KMS-11 (cell line): Measurements from ENCODE around the gene PAPPA.

Experiments
- H2AFZ ChIP-seq: fragments of 200-600 bp; sonication (generic); 2 replicates; pipeline ENCODE4 v1.6.1; 2016; ENCODE audit warnings: antibody characterized with exemption, mixed run types, low read depth
- H3K27ac ChIP-seq: fragments of 200-600 bp; sonication (generic); 2 replicates; pipeline ENCODE4 v1.6.1; 2016; ENCODE audit warnings: mild to moderate bottlenecking, mixed run types
- H3K27me3 ChIP-seq: fragments of 200-600 bp; sonication (generic); 2 replicates; pipeline ENCODE4 v1.6.1; 2017; ENCODE audit warnings: mild to moderate bottlenecking, low read depth, mixed run types, moderate library complexity; ENCODE audit not compliant: insufficient read depth
- H3K36me3 ChIP-seq: fragments of 200-600 bp; sonication (generic); 2 replicates; pipeline ENCODE4 v1.6.1; 2017; ENCODE audit warnings: mild to moderate bottlenecking, mixed run types; ENCODE audit not compliant: insufficient read depth
- H3K4me1 ChIP-seq: fragments of 200-600 bp; sonication (generic); 2 replicates; pipeline ENCODE4 v1.6.1; 2016; ENCODE audit warnings: mild to moderate bottlenecking, low read depth, mixed run types; ENCODE audit not compliant: poor library complexity, severe bottlenecking
- H3K4me2 ChIP-seq: fragments of 200-600 bp; sonication (generic); 2 replicates; pipeline ENCODE4 v1.7.0; 2016; ENCODE audit warnings: mild to moderate bottlenecking, mixed run types
- H3K4me3 ChIP-seq: fragments of 200-600 bp; sonication (generic); IDR thresholded peaks from 2 replicates; pipeline ENCODE4 v1.6.1; 2017; ENCODE audit warnings: low read depth, low read length, mixed read lengths; ENCODE audit not compliant: insufficient read depth
- H3K79me2 ChIP-seq: fragments of 200-600 bp; sonication (generic); 2 replicates; pipeline ENCODE4 v1.6.1; 2016; ENCODE audit warnings: low read depth, mixed run types; ENCODE audit not compliant: insufficient read depth
- H3K9ac ChIP-seq: fragments of 200-600 bp; sonication (generic); 2 replicates; pipeline ENCODE4 v1.6.1; 2016; ENCODE audit warnings: mild to moderate bottlenecking, mixed run types
- H4K20me1 ChIP-seq: fragments of 200-600 bp; sonication (generic); 2 replicates; pipeline ENCODE4 v1.6.1; 2016; ENCODE audit warnings: mild to moderate bottlenecking, mixed run types; ENCODE audit not compliant: insufficient read depth
- CTCF ChIP-seq: fragments of 200-600 bp; sonication (generic); conservative IDR thresholded peaks from 2 replicates; pipeline ENCODE4 v1.6.1; 2017; ENCODE audit warnings: low read depth, mild to moderate bottlenecking, antibody characterized with exemption, low read length, moderate library complexity, mixed read lengths

Gene PAPPA

DNA sequence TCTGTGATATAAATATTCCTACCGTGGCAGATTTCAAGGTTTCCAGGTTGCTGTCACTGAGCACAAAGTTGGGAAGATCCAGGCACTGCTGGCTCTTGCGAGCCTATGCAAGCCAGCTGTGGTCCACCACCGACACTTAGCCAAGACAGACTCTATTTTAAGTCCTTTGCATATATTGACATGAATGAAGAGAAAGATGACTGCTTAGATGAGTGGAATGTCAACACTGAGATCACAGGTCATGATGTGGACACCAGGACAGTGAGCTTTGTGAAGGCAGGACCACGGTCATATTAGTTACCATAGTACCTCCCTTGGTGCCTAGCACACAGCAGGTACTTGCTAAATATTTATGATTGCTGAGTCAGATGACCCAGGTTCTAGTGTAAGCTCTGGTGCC is 217.0 kb downstream of the PAPPA start:
- H3K36me3 ChIP-seq, result no peaks in the 10 kb centered on the region
- TF ChIP-seq CTCF, result no peak
- H4K20me1 ChIP-seq, result no peaks in the 10 kb centered on the region
- H3K9ac ChIP-seq, result no peak overlapping the region
- no peak overlapping the region for H3K4me2 ChIP-seq
- H3K27me3 ChIP-seq, result no peaks in the 10 kb centered on the region
- H3K4me3 ChIP-seq, result no peak overlapping the region
- H3K4me1 ChIP-seq, result no peaks in the 10 kb centered on the region
- H2AFZ ChIP-seq, result no peak overlapping the region
- H3K79me2 ChIP-seq, result no peaks in the 10 kb centered on the region
- no peak overlapping the region for H3K27ac ChIP-seq

DNA sequence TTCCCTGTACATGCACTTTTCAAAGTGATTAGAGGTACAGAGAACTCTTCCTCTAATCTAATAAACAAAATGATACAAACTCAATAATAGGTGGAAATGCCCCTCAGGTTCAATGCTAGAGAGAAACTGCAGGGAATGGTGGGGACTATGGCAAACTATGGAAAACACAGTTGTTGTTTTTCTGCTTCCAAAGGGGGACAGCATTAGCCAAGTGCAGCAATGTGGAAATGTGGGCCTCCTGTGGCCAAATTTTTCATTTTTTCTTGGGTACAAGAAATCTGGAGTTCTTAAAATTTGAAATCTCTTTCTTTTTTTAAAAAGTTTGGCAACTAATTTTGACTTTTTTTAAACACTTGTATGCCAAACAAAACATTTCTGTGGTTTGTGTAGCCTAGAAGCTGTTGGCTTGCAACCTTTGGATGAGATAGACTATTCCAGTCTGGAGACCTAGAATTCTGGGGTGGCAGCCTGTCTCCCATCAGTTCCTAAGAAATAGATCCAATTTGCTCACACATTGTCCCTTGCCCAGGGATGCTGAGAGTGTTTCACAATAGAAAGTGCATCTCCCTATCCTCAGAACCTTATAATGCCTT is 218.6 kb downstream of the PAPPA start:
- Histone ChIP-seq H3K79me2 (no peaks in the 10 kb centered on the region), H3K27me3 (no peaks in the 10 kb centered on the region), H3K27ac (no peak overlapping the region), H3K36me3 (no peaks in the 10 kb centered on the region), H2AFZ (no peak overlapping the region), H3K9ac (no peak overlapping the region), H3K4me2 (no peak overlapping the region), H3K4me1 (no peaks in the 10 kb centered on the region), H3K4me3 (no peak overlapping the region), H4K20me1 (no peaks in the 10 kb centered on the region)
- no peak for TF ChIP-seq CTCF

DNA sequence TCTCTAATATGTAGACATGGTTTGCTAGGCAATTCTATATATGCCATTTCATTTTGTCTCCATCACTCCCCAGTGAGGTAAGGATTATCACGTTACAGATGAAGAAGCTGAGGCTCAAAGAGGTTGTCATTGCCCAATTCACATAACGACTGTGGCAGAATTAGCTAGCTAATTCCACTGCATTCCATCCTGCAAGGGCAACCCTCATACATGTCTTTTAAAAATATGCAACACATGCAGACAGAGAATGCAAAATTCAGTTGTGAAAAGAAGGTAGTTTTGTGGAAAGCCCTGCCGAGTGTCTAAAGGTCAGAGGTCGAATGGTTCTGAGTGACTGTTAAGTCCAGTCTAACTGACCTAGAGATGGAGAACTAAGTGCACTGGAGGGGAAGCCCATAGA is 219.2 kb downstream of the PAPPA start:
- H3K9ac ChIP-seq, result no peak overlapping the region
- H3K36me3 ChIP-seq, result no peaks in the 10 kb centered on the region
- no peaks in the 10 kb centered on the region for H3K4me1 ChIP-seq
- H3K79me2 ChIP-seq, result no peaks in the 10 kb centered on the region
- TF ChIP-seq CTCF, result no peak
- H3K27ac ChIP-seq, result no peak overlapping the region
- no peak overlapping the region for H3K4me3 ChIP-seq
- no peak overlapping the region for H2AFZ ChIP-seq
- H3K4me2 ChIP-seq, result no peak overlapping the region
- no peaks in the 10 kb centered on the region for H3K27me3 ChIP-seq
- no peaks in the 10 kb centered on the region for H4K20me1 ChIP-seq

- H4K20me1 ChIP-seq, result no peaks in the 10 kb centered on the region
- H2AFZ ChIP-seq, result no peak overlapping the region
- H3K36me3 ChIP-seq, result no peaks in the 10 kb centered on the region
- H3K4me3 ChIP-seq, result no peak overlapping the region
- no peaks in the 10 kb centered on the region for H3K27me3 ChIP-seq
- H3K79me2 ChIP-seq, result no peaks in the 10 kb centered on the region
- TF ChIP-seq CTCF, result no peak
- no peaks in the 10 kb centered on the region for H3K4me1 ChIP-seq
- H3K27ac ChIP-seq, result no peak overlapping the region
- H3K4me2 ChIP-seq, result no peak overlapping the region
- no peak overlapping the region for H3K9ac ChIP-seq
These were observed 223.7 kb downstream of the PAPPA start for GRCh38 chr9:116377179-116377798.
